HG02938 (cell line): ENCODE results near the gene RNASE7.

Experiments
- ATAC-seq: cut with Tn5 transposase; IDR thresholded peaks from one replicate; pipeline ENCODE4 v1.9.1; 2021; ENCODE audit warnings: mild to moderate bottlenecking, moderate library complexity; ENCODE audit not compliant: unreplicated experiment

Gene RNASE7

GRCh38 chr14:21066882-21067502 is 24.8 kb downstream of the RNASE7 start:
- ATAC-seq: no peak

- no peak for ATAC-seq
Measured at GRCh38 chr14:21068521-21069387, 26.6 kb downstream of the RNASE7 start.

GRCh38 chr14:21069388-21070082 is 27.4 kb downstream of the RNASE7 start:
- ATAC-seq: no peak

DNA sequence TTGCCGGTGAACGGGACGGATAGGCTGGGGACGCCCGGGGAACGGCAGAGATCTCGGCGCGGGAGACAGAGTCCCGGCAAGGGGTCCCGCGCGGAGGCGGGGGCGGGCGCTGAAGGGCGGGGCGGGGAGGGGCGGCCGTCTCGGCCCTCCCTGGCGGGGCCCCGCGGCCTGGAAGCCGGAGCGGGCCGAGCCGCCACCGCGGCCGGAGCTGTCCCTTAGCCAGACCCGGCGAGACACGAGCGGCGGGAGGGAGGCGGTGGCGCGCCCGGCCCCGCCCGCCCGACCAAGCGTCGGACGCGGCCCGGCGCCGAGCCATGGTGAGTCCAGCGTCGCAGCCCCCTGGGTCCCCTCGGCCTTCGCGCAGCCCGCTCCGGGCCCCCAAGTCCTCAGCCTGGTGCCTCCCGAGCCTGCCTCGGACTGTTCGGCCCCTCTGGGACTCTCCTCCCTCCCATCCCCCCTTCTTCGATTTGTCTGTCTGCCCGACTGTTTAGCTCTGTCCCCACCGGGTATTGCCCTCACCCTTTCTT is 28.0 kb downstream of the RNASE7 start, which contains the start of gene ARHGEF40:
Gene ARHGEF40, plus strand, starts transcription at position 222 of the 527 bp plus-strand sequence. Its CDS starts 93 bp downstream, at position 315.
- ATAC-seq: no peak

- ATAC-seq: peak; percentile 12
Measured at GRCh38 chr14:21070610-21071224, 28.6 kb downstream of the RNASE7 start.

GRCh38 chr14:21071225-21072030 is 29.3 kb downstream of the RNASE7 start:
- ATAC-seq: peak; percentile 63

DNA sequence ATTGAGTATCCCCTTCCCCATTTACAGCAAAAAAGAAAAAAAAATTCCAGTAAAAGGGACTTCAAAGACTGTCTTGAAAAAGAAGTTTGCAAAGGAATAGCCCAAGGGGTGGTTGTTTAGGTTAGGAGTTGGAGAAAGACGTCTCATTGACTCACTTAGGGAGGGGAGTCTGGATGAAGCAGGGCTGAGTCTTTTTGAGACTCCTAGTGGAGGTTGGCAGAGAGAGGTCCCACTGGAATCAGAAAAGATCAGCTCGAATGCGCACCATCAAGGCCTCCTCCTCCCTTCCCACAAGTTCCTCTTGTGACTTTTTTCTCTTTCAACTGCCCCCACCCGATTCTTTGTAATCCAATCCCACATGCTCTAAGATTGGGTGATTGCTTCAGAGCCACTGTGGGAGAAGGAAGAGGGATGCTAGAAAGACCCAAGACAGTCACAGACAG is 29.9 kb downstream of the RNASE7 start:
- no peak for ATAC-seq

- no peak for ATAC-seq
Measured at GRCh38 chr14:21072781-21073339, 30.7 kb downstream of the RNASE7 start.

DNA sequence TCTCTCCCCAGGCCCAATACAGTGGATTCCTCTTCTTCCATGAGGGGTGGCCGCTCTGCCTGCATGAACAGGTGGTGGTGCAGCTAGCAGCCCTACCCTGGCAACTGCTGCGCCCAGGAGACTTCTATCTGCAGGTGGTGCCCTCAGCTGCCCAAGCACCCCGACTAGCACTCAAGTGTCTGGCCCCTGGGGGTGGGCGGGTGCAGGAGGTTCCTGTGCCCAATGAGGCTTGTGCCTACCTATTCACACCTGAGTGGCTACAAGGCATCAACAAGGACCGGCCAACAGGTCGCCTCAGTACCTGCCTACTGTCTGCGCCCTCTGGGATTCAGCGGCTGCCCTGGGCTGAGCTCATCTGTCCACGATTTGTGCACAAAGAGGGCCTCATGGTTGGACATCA is 31.8 kb downstream of the RNASE7 start:
- ATAC-seq: no peak

- ATAC-seq: no peak
Measured at GRCh38 chr14:21074398-21075272, 32.5 kb downstream of the RNASE7 start.

DNA sequence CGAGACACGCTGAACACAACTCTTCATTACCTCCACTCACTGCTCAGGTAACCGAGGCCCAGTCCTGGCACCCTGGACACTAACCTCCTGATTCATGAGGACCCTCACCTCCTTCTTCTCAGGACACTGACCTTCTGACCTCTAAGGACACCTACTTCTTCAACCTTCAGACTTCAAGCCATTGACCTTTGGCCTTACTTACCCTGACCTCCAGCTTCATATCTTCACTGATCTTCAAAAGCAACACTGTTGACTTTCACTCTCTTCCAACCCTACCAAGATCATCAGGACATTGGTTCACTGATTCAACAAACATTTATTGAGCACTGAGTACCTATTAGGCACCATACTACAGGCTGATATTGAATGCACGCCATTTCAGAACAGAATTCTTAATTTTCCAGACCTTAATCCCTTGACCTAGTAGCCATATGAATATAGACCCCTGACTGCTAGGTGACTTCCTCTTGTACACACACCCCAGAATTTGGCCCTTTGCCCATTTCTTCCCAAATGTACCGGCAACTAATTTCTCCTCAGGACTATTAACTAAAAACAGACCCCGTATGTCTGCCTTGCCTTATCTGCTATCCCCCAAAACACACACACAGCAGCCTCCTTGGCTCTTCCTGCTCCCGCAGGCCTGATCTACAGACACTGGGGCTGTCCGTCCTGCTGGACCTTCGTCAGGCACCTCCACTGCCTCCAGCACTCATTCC is 33.7 kb downstream of the RNASE7 start:
- no peak for ATAC-seq

DNA sequence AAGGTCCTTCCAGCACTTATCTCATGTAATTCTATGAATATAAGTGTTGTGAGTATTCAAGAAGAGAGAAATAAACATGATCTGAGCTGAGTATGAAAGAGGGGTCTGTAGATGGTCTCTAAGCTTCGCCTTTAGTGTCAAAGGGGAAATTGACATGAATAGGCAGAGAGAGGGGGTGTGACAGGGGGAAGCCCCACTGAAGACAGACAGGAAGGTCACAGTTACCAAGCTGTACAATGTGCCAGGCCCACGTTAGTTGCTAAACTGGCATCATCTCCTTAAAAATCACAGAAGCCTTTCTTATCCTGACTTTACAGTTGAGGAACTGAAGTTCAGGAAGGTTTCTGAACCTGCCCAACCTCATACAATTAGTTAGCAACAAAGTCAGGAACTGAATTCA is 35.5 kb downstream of the RNASE7 start:
- no peak for ATAC-seq

- ATAC-seq: no peak
Measured at GRCh38 chr14:21078287-21078686, 36.1 kb downstream of the RNASE7 start.

GRCh38 chr14:21078726-21079125 is 36.6 kb downstream of the RNASE7 start:
- no peak for ATAC-seq

DNA sequence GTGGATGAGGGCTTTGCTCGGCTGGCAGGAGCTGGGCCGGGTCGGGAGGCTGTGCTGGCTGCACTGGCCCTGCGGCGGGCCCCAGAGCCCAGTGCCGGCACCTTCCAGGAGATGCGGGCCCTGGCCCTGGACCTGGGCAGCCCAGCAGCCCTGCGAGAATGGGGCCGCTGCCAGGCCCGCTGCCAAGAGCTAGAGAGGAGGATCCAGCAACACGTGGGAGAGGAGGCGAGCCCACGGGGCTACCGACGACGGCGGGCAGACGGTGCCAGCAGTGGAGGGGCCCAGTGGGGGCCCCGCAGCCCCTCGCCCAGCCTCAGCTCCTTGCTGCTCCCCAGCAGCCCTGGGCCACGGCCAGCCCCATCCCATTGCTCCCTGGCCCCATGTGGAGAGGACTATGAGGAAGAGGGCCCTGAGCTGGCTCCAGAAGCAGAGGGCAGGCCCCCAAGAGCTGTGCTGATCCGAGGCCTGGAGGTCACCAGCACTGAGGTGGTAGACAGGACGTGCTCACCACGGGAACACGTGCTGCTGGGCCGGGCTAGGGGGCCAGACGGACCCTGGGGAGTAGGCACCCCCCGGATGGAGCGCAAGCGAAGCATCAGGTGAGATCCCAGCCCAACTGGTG is 39.5 kb downstream of the RNASE7 start:
- ATAC-seq: no peak

DNA sequence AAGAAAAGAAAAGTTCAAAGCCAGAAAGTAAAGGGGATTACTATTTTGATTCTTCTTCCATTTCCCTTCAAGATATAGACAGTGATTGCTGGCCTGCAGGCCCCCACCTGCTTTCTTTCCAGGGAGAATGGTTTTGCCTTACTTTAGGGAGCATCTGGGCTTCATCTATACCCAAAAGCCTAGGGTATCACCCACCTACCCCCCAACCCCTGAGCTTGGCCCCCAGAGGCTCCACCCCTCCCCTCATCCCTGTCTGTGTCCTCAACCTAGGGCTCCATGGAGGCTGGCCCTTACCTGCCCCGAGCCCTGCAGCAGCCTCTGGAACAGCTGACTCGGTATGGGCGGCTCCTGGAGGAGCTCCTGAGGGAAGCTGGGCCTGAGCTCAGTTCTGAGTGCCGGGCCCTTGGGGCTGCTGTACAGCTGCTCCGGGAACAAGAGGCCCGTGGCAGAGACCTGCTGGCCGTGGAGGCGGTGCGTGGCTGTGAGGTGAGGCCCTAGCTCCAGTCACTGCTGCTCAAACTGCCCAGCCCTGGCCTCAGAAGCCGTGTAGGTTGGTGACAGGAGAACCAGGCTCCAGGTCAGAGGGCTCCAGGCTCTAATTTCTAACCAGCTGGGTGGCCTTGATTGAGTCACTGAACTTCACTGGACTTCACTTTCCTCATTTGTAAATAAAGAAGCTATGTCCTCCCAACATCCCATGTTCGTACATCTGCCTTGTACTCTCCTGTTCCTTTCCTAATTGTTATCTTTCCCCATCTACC is 41.6 kb downstream of the RNASE7 start:
- no peak for ATAC-seq

DNA sequence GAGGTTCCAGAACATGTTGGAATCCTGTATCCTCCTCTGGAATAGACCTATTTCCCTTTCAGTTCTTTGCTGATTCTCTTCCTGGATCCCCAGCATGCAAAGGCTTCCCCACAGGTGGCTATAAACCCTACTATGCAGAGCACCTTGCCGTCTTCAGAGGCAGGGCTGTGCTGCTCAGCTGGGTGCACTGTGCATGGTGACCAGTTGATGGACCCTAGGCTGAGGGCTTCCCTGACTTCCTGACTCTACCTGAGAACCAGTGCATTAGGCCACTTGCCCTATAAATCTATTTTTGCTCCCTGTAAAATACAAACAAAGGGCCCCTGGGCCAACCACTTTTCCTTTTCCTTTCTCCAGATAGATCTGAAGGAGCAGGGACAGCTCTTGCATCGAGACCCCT is 42.2 kb downstream of the RNASE7 start:
- no peak for ATAC-seq
